Measurements from ENCODE around the gene DTHD1. TPM values are rescaled to one million over a fixed set of nuclear protein-coding genes. Genes with fewer than 3 reads are reported as not detected.

The DTHD1 gene
- total RNA-seq, 1 experiment from 2014 or later = not detected

DNA sequence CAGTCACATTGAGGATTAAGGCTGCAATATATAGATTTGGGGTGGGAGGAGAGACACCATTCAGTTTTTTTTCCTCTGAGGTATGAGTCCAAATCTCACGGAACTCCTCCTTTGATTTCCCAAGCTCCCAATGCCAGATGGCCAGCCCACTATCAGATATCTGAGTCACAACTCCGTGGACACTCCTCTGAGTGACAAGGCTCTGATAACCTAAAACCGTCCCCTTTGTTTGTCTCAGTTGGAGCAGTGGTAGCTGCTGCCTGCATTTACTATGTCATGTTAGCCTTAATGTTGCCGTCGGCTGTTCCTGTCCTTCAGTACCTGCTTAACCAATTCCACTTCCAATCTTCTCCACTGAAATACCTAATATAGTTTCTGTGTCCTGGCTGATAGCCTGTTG lies 107.3 kb downstream of the DTHD1 start:
- Histone ChIP-seq H3K4me2 (ENCODE audit: low read depth, low read length, poor library complexity, severe bottlenecking) (no peak overlapping the region), H3K4me1 (ENCODE audit: low read length) (no peaks in the 10 kb centered on the region), H3K4me3 (ENCODE audit: low read length) (no peak overlapping the region), H3K9me2 (replicated peaks; ENCODE audit: insufficient read depth, low read length) (no peaks in the 10 kb centered on the region), H3K27me3 (ENCODE audit: low read length) (no peaks in the 10 kb centered on the region), H3K9ac (ENCODE audit: low read length) (no peak overlapping the region), H2AFZ (ENCODE audit: low read length) (no peak overlapping the region), H3K9me3 (ENCODE audit: low read length) (no peaks in the 10 kb centered on the region), H4K20me1 (ENCODE audit: insufficient read depth, low read depth, low read length) (no peaks in the 10 kb centered on the region), H3K79me2 (ENCODE audit: low read length) (no peaks in the 10 kb centered on the region), H3K36me3 (ENCODE audit: insufficient read depth, low read length) (no peaks in the 10 kb centered on the region), H3K27ac (ENCODE audit: low read length) (no peak overlapping the region)
- DNase-seq = no peak

- no peak overlapping the region for H2AFZ ChIP-seq (ENCODE audit: low read length)
- H3K4me1 ChIP-seq (ENCODE audit: low read length) = no peaks in the 10 kb centered on the region
- no peaks in the 10 kb centered on the region for H3K36me3 ChIP-seq (ENCODE audit: insufficient read depth, low read length)
- H3K9me2 ChIP-seq (replicated peaks; ENCODE audit: insufficient read depth, low read length) = no peaks in the 10 kb centered on the region
- no peak overlapping the region for H3K4me2 ChIP-seq (ENCODE audit: low read depth, low read length, poor library complexity, severe bottlenecking)
- no peaks in the 10 kb centered on the region for H4K20me1 ChIP-seq (ENCODE audit: insufficient read depth, low read depth, low read length)
- no peaks in the 10 kb centered on the region for H3K9me3 ChIP-seq (ENCODE audit: low read length)
- no peak overlapping the region for H3K27ac ChIP-seq (ENCODE audit: low read length)
- no peak for DNase-seq
- H3K4me3 ChIP-seq (ENCODE audit: low read length) = no peak overlapping the region
- no peak overlapping the region for H3K9ac ChIP-seq (ENCODE audit: low read length)
- no peaks in the 10 kb centered on the region for H3K79me2 ChIP-seq (ENCODE audit: low read length)
- H3K27me3 ChIP-seq (ENCODE audit: low read length) = no peaks in the 10 kb centered on the region
Observed at GRCh38 chr4:36391411-36391810, 110.0 kb downstream of the DTHD1 start.

- no peaks in the 10 kb centered on the region for H3K79me2 ChIP-seq (ENCODE audit: low read length)
- no peak overlapping the region for H3K27ac ChIP-seq (ENCODE audit: low read length)
- no peak overlapping the region for H2AFZ ChIP-seq (ENCODE audit: low read length)
- no peak for DNase-seq
- H3K9me3 ChIP-seq (ENCODE audit: low read length) = no peaks in the 10 kb centered on the region
- H3K4me3 ChIP-seq (ENCODE audit: low read length) = no peak overlapping the region
- no peaks in the 10 kb centered on the region for H3K27me3 ChIP-seq (ENCODE audit: low read length)
- H3K9ac ChIP-seq (ENCODE audit: low read length) = no peak overlapping the region
- H3K36me3 ChIP-seq (ENCODE audit: insufficient read depth, low read length) = no peaks in the 10 kb centered on the region
- no peak overlapping the region for H3K4me2 ChIP-seq (ENCODE audit: low read depth, low read length, poor library complexity, severe bottlenecking)
- no peaks in the 10 kb centered on the region for H3K9me2 ChIP-seq (replicated peaks; ENCODE audit: insufficient read depth, low read length)
- H4K20me1 ChIP-seq (ENCODE audit: insufficient read depth, low read depth, low read length) = no peaks in the 10 kb centered on the region
- no peaks in the 10 kb centered on the region for H3K4me1 ChIP-seq (ENCODE audit: low read length)
Observed at GRCh38 chr4:36392024-36392423, 110.6 kb downstream of the DTHD1 start.

- H3K27me3 ChIP-seq (ENCODE audit: low read length) = no peaks in the 10 kb centered on the region
- no peaks in the 10 kb centered on the region for H3K9me2 ChIP-seq (replicated peaks; ENCODE audit: insufficient read depth, low read length)
- H3K36me3 ChIP-seq (ENCODE audit: insufficient read depth, low read length) = no peaks in the 10 kb centered on the region
- no peaks in the 10 kb centered on the region for H3K79me2 ChIP-seq (ENCODE audit: low read length)
- DNase-seq = no peak
- no peak overlapping the region for H3K4me2 ChIP-seq (ENCODE audit: low read depth, low read length, poor library complexity, severe bottlenecking)
- H2AFZ ChIP-seq (ENCODE audit: low read length) = no peak overlapping the region
- H3K4me3 ChIP-seq (ENCODE audit: low read length) = no peak overlapping the region
- no peak overlapping the region for H3K27ac ChIP-seq (ENCODE audit: low read length)
- H3K9me3 ChIP-seq (ENCODE audit: low read length) = no peaks in the 10 kb centered on the region
- no peak overlapping the region for H3K9ac ChIP-seq (ENCODE audit: low read length)
- H4K20me1 ChIP-seq (ENCODE audit: insufficient read depth, low read depth, low read length) = no peaks in the 10 kb centered on the region
- H3K4me1 ChIP-seq (ENCODE audit: low read length) = no peaks in the 10 kb centered on the region
Observed at GRCh38 chr4:36392916-36393315, 111.5 kb downstream of the DTHD1 start.

Other genes with a start within 250 kb of the DTHD1 start
- 3.6 and 4.7 TPM in 2 replicates for gene ARAP2, start 37.1 kb upstream of the DTHD1 start, total RNA-seq (2014; rRNA removed; shearing (Covaris generic); ENCODE audit: low replicate concordance)